ENCODE data around the gene WFDC11.

The WFDC11 gene

GRCh38 chr20:45621593-45621992, 48.4 kb downstream of the WFDC11 start:
- DNase-seq: no peak

GRCh38 chr20:45617591-45617990, 52.4 kb downstream of the WFDC11 start:
- DNase-seq: no peak

GRCh38 chr20:45612314-45612713, 57.7 kb downstream of the WFDC11 start:
- DNase-seq: no peak

GRCh38 chr20:45611054-45611453, 59.0 kb downstream of the WFDC11 start:
- DNase-seq: no peak

- no peak for DNase-seq
Measured at GRCh38 chr20:45607810-45608209, 62.2 kb downstream of the WFDC11 start.

Data from CD4-positive, alpha-beta T cell treated with Interleukin-4 for 1 hour (primary cell).